K562 (cell line): Measurements from ENCODE around the gene CSNK1G1. TPM values are rescaled to one million over a fixed set of nuclear protein-coding genes. Genes with fewer than 3 reads are reported as not detected.

Source experiments
- BRD9 ChIP-seq: fragments of 450-650 bp; IDR thresholded peaks from 2 replicates; pipeline ENCODE4 v1.6.1; 2018; ENCODE audit warnings: low read depth; ENCODE audit not compliant: partially characterized antibody
- CTBP1 ChIP-seq: fragments of 450-650 bp; IDR thresholded peaks from 2 replicates; pipeline ENCODE4 v1.6.1; 2016; ENCODE audit warnings: borderline replicate concordance
- ESRRB ChIP-seq: fragments of 250-450 bp; sonication (Bioruptor Pico); IDR thresholded peaks from 2 replicates; pipeline ENCODE4 v1.5.0; 2020; ENCODE audit warnings: mild to moderate bottlenecking, moderate library complexity, borderline replicate concordance
- FOSL1 ChIP-seq: fragments of 200-800 bp; sonication (Bioruptor generic); conservative IDR thresholded peaks from 2 replicates; pipeline ENCODE4 v1.6.1; 2016; ENCODE audit warnings: missing genetic modification characterization, missing compliant biosample characterization
- GABPA ChIP-seq: fragments of 200-800 bp; sonication (Bioruptor generic); conservative IDR thresholded peaks from 2 replicates; pipeline ENCODE4 v1.6.1; 2016; ENCODE audit warnings: low read depth, missing genetic modification characterization, missing compliant biosample characterization
- MAX ChIP-seq: sonication (generic); formaldehyde crosslinking; IDR thresholded peaks from 2 replicates; pipeline ENCODE4 v1.9.0; 2022; ENCODE audit warnings: mild to moderate bottlenecking, missing genetic modification reagents
- MTA2 ChIP-seq: fragments of 450-650 bp; IDR thresholded peaks from 2 replicates; pipeline ENCODE4 v1.6.1; 2016; ENCODE audit warnings: low read depth
- NCOA1 ChIP-seq: fragments of 450-650 bp; IDR thresholded peaks from 2 replicates; pipeline ENCODE4 v1.6.1; 2016; ENCODE audit warnings: low read depth
- NEUROD1 ChIP-seq: fragments of 150-350 bp; IDR thresholded peaks from 2 replicates; pipeline ENCODE4 v1.6.1; 2014; ENCODE audit warnings: borderline replicate concordance, low read length, low read depth; ENCODE audit not compliant: partially characterized antibody
- NFE2L1 ChIP-seq: fragments of 450-650 bp; IDR thresholded peaks from 2 replicates; pipeline ENCODE4 v1.6.1; 2016; ENCODE audit warnings: missing genetic modification characterization, low read depth, mild to moderate bottlenecking, missing compliant biosample characterization, moderate library complexity, borderline replicate concordance
- NKRF ChIP-seq: fragments of 450-650 bp; IDR thresholded peaks from 2 replicates; pipeline ENCODE4 v1.6.1; 2016; ENCODE audit warnings: borderline replicate concordance
- NR4A1 ChIP-seq, 2 experiments: fragments of 250-450 bp in 1 of 2; fragments of 450-650 bp in 1 of 2; sonication (Bioruptor Pico) in 1 of 2; IDR thresholded peaks; 2 replicates each; pipeline versions ENCODE4 v1.4.0 to v1.6.1; 2016 to 2020; ENCODE audit warnings: mild to moderate bottlenecking in 2 of 2, missing compliant biosample characterization in 1 of 2, missing genetic modification characterization in 1 of 2, moderate library complexity in 1 of 2
- SMARCA4 ChIP-seq: fragments of 450-650 bp; IDR thresholded peaks from 2 replicates; pipeline ENCODE4 v1.6.1; 2016
- SREBF1 ChIP-seq: fragments of 150-350 bp; IDR thresholded peaks from 2 replicates; pipeline ENCODE4 v1.6.1; 2014; ENCODE audit warnings: antibody characterized with exemption, low read depth, low read length, borderline replicate concordance
- TFE3 ChIP-seq: fragments of 450-650 bp; formaldehyde crosslinking; IDR thresholded peaks from 2 replicates; pipeline ENCODE4 v1.4.0; 2020; ENCODE audit warnings: mild to moderate bottlenecking, mixed read lengths
- XRCC3 ChIP-seq: fragments of 450-650 bp; IDR thresholded peaks from 2 replicates; pipeline ENCODE4 v1.6.1; 2017; ENCODE audit warnings: mild to moderate bottlenecking, moderate library complexity
- ZBTB17 ChIP-seq: fragments of 450-650 bp; formaldehyde crosslinking; IDR thresholded peaks from 2 replicates; pipeline ENCODE4 v1.4.0; 2020; ENCODE audit warnings: mild to moderate bottlenecking
- ZBTB43 ChIP-seq: sonication (generic); formaldehyde crosslinking; IDR thresholded peaks from 2 replicates; pipeline ENCODE4 v1.8.0; 2023; ENCODE audit warnings: mild to moderate bottlenecking, missing genetic modification reagents
- ZNF644 ChIP-seq: fragments of 200-800 bp; sonication (Bioruptor generic); IDR thresholded peaks from 2 replicates; pipeline ENCODE4 v1.6.1; 2016; ENCODE audit warnings: low read depth, missing genetic modification characterization, missing compliant biosample characterization
- polyA plus RNA-seq, 8 experiments: library from polyadenylated mRNA; depleted of rRNA in 4 of 8; stranded (reverse) in 5 of 8; unstranded in 3 of 8; fragments of >200 nt; fragmentation: Nextera tagmentation in 2 of 8; fragmentation: Illumina TruSeq in 1 of 8; extraction: Ambion mirVana in 2 of 8; extraction: Trizol in 1 of 8; gene quantifications; 2 replicates each; pipeline versions ENCODE4 v1.2.1 to v1.2.3, GENCODE V29; 2011 to 2014; ENCODE audit warnings: inconsistent platforms in 1 of 8, missing spikeins in 1 of 8
- total RNA-seq, 7 experiments: library from RNA; depleted of rRNA in 6 of 7; stranded (reverse); fragments of >200 nt in 6 of 7; fragmentation: Illumina TruSeq in 2 of 7; extraction: Trizol in 2 of 7; gene quantifications; 2 replicates each; pipeline versions ENCODE4 v1.2.1 to v1.2.3, GENCODE V29; 2011 to 2021; ENCODE audit warnings: low replicate concordance in 1 of 7

CSNK1G1 gene
- total and polyA plus RNA-seq, 9 of the 15 experiments (the other 6 are each of a cell fraction or from before 2014, with no cell fraction given): 4.5 to 18.5 (median 9.5) TPM

GRCh38 chr15:64246364-64247189, 109.4 kb downstream of the CSNK1G1 start (continued):
- peak; percentile 84 for TF ChIP-seq BRD9
- TF ChIP-seq NKRF: peak; percentile 59; the same call in 1 of the 2 replicates
- TF ChIP-seq CTBP1: peak; percentile 74; the same call in 1 of the 2 replicates
- peak; percentile 83; the same call in 1 of the 2 replicates for TF ChIP-seq ZNF644 (tag)
- TF ChIP-seq ZBTB17 (CRISPR knock-in tag): no peak
- no peak for TF ChIP-seq ZBTB43 (CRISPR knock-in tag)
- peak; percentile 28; the same call in 1 of the 2 replicates for TF ChIP-seq TFE3
- TF ChIP-seq NR4A1 (CRISPR knock-in tag; IDR thresholded peaks at IDR 0.05): no peak
- TF ChIP-seq NR4A1 (tag; IDR thresholded peaks at IDR 0.05): peak; percentile 44
- TF ChIP-seq SMARCA4: peak; percentile 90
- TF ChIP-seq FOSL1: peak; percentile 97
- TF ChIP-seq MAX (CRISPR knock-in tag): peak; percentile 76
- peak; percentile 77 for TF ChIP-seq NFE2L1 (tag)
- no peak for TF ChIP-seq XRCC3
- no peak for TF ChIP-seq SREBF1
- peak; percentile 76 for TF ChIP-seq NCOA1
- peak; percentile 47 for TF ChIP-seq NEUROD1
- TF ChIP-seq ESRRB: no peak
- peak; percentile 31; the same call in 1 of the 2 replicates for TF ChIP-seq MTA2
- TF ChIP-seq GABPA (tag): peak; percentile 12; the same call in 1 of the 2 replicates
